NCI-H146 (cell line): ENCODE measurements around the gene RGR.

Source experiments
- DNase-seq: peaks from one replicate; lab custom pipeline; 2025; lab: John Stamatoyannopoulos, UW

RGR gene

DNA sequence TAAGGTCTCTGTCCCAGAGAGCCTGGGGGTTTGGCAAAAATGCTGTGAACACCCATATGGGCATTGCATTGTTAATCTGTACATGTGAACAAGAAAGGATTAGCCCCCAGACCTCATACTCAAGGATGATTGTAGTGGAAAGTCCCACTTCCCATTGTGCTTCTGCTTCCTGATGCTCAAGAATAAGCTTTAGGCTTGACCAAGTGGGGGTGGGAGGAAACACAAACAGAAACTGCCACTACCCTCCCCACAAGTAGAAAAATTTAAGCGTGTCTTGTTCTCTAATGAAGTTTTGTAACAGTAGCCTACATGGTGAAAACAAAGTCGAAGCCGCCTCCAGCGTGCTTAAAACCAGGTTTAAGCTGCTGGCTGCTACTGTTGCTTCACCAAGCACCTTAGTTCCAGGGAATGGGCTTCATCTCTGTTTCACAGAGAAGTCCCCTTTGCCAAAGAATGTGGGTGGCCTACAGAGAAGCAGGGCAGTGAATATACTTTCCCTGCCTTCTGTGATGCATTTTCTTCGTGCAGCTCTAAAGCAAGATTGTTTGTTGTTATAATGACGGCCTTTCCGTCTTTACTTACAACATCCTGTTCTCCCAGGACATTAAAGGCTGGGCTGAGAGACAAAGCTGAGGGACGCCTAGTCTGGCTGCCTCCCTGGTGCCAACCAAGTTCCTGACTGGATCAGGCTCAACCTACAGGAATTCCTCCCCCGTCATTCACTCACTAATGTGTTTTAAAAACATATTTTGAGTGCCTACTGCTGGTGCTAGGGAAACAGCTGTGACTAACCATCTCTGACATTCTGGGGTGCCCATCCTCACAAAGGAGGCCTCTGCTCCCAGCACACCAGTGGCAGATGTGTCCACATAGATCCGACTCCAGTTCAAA, 51.5 kb downstream of the RGR start:
- no peak for DNase-seq

DNA sequence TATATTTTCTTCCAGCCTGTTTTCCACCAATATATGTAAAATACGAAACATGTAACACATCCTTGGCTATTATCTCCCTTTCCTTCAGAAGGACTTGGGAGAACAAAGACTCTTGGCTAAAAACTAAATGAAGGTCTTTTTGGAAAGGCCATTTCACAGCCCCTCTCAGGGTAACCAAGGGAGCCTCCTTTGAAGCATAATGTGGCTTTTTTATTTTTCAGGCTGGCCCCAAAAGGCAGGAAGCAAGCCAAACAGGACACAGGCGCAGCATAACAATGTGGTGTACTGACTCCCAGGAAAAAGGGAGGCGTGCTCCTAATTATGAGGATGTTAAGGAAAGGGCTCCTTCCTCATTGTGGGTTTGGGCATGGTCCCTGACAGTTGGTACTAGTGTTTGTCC, 53.2 kb downstream of the RGR start:
- no peak for DNase-seq

DNA sequence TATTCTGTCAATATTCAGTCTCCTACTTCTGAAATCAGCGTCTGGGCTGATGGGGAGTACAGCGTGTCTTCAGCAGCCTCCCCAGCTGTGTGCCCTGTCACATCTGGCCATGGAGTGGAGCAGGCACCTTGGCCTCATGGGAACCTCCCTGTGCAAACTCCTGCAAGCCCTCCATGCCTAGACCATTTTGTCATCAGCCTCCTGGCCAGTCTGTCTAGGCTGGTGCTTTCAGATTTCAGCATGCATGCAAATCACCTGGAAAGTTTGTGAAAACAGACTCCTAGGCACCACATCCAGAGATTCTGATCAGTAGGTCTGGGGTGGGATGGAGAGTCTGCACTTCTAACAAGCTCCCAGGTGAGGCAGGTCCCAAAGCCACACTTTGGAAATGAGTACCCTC, 57.4 kb downstream of the RGR start:
- DNase-seq, result peak; percentile 39

DNA sequence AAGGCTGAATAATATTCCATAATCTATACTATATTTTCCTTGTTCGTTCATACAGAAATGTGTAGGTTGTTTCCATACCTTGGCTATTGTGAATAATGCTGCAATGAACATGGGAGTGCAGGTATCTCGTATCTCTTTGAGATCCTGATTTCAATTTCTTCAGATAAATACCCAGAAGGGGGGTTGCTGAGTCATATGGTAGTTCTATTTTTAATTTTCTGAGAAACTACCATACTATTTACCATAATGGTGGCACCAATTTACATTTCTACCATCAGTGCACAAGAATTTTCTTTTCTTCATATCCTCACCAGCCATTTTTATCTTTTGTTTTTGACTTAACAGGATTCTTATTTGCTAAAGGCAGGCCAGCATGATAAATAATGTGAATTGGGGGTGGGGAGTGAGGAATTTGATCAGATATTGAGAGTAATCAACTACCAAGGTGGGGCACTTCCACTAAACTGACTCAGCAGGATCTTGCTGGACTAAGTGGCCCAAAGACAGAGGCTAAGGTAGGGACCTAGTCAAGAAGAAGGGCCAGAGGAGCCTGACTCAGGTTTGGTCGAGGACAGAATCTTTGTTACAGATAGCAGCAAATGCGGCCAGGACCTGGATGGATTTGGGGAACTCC, 62.0 kb downstream of the RGR start:
- no peak for DNase-seq

DNA sequence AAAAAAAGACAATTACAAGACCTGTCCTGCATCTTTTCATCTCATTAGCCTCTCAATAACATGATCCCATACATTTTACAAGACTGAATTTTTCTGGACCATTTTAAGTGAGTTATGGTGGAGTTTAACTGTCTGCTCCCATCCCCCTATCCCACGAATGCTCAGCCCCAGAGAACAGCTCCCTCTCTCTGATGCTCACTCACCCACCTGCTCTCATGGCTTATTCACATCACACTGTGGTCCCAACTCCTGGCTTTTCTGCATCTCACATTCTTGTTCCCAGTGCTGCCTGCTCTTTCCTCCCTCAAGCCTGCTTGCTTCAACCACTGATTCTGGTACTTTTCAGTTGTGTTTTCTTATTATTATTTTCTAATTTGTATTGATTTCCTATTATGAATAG, 63.2 kb downstream of the RGR start:
- DNase-seq, result no peak

DNA sequence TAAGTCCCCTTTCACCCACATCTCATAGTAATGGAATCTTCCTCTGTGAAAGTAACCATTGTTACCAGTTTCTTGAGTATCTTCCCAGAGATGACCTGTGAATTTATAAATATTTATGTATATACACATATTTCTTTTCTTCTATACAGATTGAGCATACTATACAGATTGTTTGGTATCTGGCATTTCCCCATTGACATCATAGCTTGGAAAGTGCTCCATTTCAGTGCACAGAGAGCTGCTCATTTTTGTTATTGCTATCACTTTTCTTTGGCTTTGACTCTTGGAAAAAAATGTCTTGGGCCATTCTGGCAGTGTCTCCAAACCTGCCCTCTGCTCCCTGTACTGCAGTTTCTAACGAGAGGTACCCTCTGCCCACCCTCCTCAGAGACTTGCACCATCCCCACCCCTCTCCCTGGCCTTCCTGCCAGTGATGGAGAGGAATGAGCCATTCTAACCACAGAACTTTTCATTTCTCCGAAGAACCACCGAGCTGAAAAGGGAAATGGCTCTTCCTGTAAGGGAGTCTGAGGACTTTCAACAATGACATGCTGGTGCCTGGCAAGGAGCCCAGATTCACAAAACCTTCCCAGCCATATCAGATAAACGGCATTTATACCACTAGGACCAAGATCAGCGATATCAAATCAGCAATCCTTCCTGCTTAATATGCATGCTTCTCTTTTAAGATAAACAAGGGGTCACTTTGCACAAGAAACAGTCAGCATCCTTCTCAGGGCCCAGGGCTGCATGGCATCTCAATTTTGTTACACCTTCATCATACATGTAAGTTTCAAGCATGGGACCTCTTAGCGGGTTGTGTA, 63.8 kb downstream of the RGR start:
- peak; percentile 67 for DNase-seq
